ENCODE data around the gene RUFY3. TPM values are rescaled to one million over a fixed set of nuclear protein-coding genes. Genes with fewer than 3 reads are reported as not detected.
"Not testable (repeated sequence)": the region's sequence is repeated elsewhere in the genome, so short reads cannot be mapped to it uniquely, and the experiment has no call there.

RUFY3 gene
- polyA plus RNA-seq, 3 donors = 11.1 to 37.3 (median 12.5) TPM

DNA sequence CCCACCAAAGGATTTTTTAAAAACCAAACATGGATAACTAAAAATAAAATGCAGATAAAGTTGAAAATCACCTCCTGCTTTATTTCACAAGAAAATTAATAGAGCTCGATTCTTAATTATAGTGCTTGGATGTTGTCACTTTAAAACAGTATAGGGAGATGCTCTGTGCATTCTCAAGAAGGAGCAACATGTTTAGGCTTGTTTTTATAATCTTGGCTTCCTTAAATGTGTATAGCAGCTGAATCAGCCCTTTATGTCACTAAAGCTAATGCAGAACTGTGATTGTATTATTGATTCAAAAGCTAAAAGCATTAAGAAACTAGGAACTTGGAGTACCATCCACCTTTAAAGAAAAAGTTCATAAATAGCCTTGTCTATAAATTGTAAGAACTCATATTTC is 20.5 kb upstream of the RUFY3 start:
- H3K27ac ChIP-seq (ENCODE audit: low read depth in 1 of 2, low read length in 2 of 2) = no peak overlapping the region
- Mint-ChIP-seq H3K9me3 (no peaks in the 10 kb centered on the region), H3K36me3 (no peaks in the 10 kb centered on the region), H3K27ac (no peak overlapping the region), H3K4me3 (no peak overlapping the region), H3K27me3 (ENCODE audit: low read depth in 3 of 3) (no peaks in the 10 kb centered on the region), H3K4me1 (peaks cover 13% of the 10 kb centered on the region)
- peaks cover 7% of the 10 kb centered on the region for H3K79me2 ChIP-seq (ENCODE audit: insufficient read depth, low read length)
- no peak for DNase-seq
- no CpG with 5 or more reads among the region's 1 CpG for WGBS (ENCODE audit: insufficient coverage)
- peaks cover 12 to 17% of the 10 kb centered on the region in 2 donors for H3K4me1 ChIP-seq (ENCODE audit: control insufficient read depth in 1 of 2, insufficient read depth in 2 of 2, low read length in 2 of 2)
- H4K20me1 ChIP-seq (ENCODE audit: insufficient read depth, low read length) = no peaks in the 10 kb centered on the region
- TF ChIP-seq, protein P1, sequence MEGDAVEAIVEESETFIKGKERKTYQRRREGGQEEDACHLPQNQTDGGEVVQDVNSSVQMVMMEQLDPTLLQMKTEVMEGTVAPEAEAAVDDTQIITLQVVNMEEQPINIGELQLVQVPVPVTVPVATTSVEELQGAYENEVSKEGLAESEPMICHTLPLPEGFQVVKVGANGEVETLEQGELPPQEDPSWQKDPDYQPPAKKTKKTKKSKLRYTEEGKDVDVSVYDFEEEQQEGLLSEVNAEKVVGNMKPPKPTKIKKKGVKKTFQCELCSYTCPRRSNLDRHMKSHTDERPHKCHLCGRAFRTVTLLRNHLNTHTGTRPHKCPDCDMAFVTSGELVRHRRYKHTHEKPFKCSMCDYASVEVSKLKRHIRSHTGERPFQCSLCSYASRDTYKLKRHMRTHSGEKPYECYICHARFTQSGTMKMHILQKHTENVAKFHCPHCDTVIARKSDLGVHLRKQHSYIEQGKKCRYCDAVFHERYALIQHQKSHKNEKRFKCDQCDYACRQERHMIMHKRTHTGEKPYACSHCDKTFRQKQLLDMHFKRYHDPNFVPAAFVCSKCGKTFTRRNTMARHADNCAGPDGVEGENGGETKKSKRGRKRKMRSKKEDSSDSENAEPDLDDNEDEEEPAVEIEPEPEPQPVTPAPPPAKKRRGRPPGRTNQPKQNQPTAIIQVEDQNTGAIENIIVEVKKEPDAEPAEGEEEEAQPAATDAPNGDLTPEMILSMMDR (IDR thresholded peaks at IDR 0.05) = no peak
- intact Hi-C loops (cut with micrococcal nuclease) = loop anchor here (5.0 to 10.0 kb wide), 2 partner anchors 36 to 54 kb away; no protein-coding TSS in a partner anchor
- H3K36me3 ChIP-seq (replicated peaks in 1 of 2; ENCODE audit: control insufficient read depth in 1 of 2, insufficient read depth in 2 of 2, low read length in 2 of 2) = no peaks in the 10 kb centered on the region
- H2AFZ ChIP-seq (ENCODE audit: insufficient read depth, low read depth, low read length, poor library complexity, severe bottlenecking) = no peak overlapping the region
- no peak overlapping the region for H3K4me2 ChIP-seq (replicated peaks; ENCODE audit: extremely low read depth, low read length, poor library complexity, severe bottlenecking)
- no peaks in the 10 kb centered on the region for H3K27me3 ChIP-seq (ENCODE audit: control insufficient read depth in 2 of 2, insufficient read depth in 2 of 2, low read length in 2 of 2)
- H3K4me3 ChIP-seq (replicated peaks in 1 of 3; ENCODE audit: low read depth in 2 of 3, low read length in 3 of 3) = no peak overlapping the region
- H3K9me3 ChIP-seq (replicated peaks in 1 of 2; ENCODE audit: control insufficient read depth in 1 of 2, insufficient read depth in 1 of 2, low read length in 2 of 2) = no peaks in the 10 kb centered on the region
- H3K9ac ChIP-seq (ENCODE audit: insufficient read depth, low read length, poor library complexity, severe bottlenecking) = no peak overlapping the region

DNA sequence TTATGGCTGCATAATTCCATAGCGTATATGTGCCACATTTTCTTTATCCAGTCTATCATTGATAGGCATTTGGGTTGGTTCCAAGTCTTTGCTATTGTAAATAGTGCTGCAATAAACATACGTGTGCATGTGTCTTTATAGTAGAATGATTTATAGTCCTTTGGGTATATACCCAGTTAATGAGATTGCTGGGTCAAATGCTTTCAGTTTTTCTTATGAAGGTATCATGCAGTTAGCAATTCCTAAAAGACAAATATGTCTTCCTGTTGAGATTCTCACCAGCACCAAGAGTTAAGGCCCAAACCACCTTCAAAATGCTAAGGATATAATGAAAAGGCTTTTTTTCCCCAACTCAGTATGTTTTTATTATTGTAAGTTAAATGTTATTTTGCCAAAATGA is 19.2 kb upstream of the RUFY3 start:
- peaks cover 17 to 30% of the 10 kb centered on the region in 2 donors for H3K4me1 ChIP-seq (ENCODE audit: control insufficient read depth in 1 of 2, insufficient read depth in 2 of 2, low read length in 2 of 2)
- H3K36me3 ChIP-seq (replicated peaks in 1 of 2; ENCODE audit: control insufficient read depth in 1 of 2, insufficient read depth in 2 of 2, low read length in 2 of 2); H3K36me3 Mint-ChIP-seq; H3K27ac Mint-ChIP-seq; H4K20me1 ChIP-seq (ENCODE audit: insufficient read depth, low read length); DNase-seq; H3K27me3 Mint-ChIP-seq (ENCODE audit: low read depth in 3 of 3); H3K27ac ChIP-seq (ENCODE audit: low read depth in 1 of 2, low read length in 2 of 2); H3K9me3 Mint-ChIP-seq; H3K4me3 ChIP-seq (replicated peaks in 1 of 3; ENCODE audit: low read depth in 2 of 3, low read length in 3 of 3); H2AFZ ChIP-seq (ENCODE audit: insufficient read depth, low read depth, low read length, poor library complexity, severe bottlenecking); H3K9ac ChIP-seq (ENCODE audit: insufficient read depth, low read length, poor library complexity, severe bottlenecking); H3K9me3 ChIP-seq (replicated peaks in 1 of 2; ENCODE audit: control insufficient read depth in 1 of 2, insufficient read depth in 1 of 2, low read length in 2 of 2); H3K27me3 ChIP-seq (ENCODE audit: control insufficient read depth in 2 of 2, insufficient read depth in 2 of 2, low read length in 2 of 2); H3K4me3 Mint-ChIP-seq; H3K4me2 ChIP-seq (replicated peaks; ENCODE audit: extremely low read depth, low read length, poor library complexity, severe bottlenecking): not testable (repeated sequence)
- intact Hi-C loops (cut with micrococcal nuclease) = loop anchor here (5.0 to 10.0 kb wide), 2 partner anchors 35 to 52 kb away; no protein-coding TSS in a partner anchor
- H3K4me1 Mint-ChIP-seq = peaks cover 22% of the 10 kb centered on the region
- peaks cover 20% of the 10 kb centered on the region for H3K79me2 ChIP-seq (ENCODE audit: insufficient read depth, low read length)
- WGBS (ENCODE audit: insufficient coverage) = no CpG with 5 or more reads among the region's 2 CpGs

Data from CD14-positive monocyte (primary cell).